Measurements from ENCODE around the gene COA1.
A peak's percentile ranks its signal among the peaks of the same experiment; 100 is the strongest.
"Not testable (repeated sequence)": the region's sequence is repeated elsewhere in the genome, so short reads cannot be mapped to it uniquely, and the experiment has no call there.

Gene COA1

DNA sequence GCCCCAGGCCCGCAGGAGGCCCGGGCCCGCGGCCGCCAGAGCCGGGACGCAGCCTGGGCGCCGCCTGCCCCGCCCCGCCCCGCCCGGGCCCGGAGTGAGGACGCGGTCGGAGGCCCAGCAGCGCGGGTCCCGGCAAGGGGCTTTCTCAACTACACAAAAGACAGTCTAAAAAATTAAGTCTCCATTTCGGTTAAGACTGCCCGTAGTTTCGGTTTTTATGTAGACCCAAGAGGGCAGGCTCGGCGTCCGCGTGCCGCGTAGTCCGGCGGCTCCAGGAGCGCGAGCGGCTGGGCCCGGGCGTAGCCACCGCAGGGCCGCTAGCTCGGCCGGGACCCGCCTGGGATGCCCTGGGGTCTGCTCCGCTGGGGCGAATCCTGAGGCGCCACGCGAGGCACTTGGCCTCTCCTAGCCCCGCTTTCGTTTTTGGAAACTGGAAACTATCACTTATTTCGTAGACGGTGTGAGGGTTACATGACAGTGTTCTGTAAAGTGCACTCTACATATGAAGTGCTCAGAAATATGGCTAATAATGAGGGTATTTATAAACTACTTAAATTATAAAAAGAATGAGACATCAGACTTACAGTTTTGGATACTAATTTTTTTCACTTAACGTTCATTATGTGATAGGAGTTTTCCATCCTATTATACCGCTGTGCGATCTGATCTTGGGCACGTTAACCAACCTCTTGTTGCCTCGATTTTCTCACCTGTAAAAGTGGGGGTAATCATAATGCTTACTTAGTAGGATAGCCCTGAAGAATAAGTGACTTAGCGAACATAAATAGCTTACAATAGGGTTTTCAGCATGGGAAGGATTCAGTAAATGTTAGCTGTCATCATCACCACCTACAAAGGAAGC lies 29.7 kb upstream of the COA1 start:
- peak; percentile 9 to 16 for DNase-seq (ENCODE audit: extremely low read depth in 1 of 2, low read depth in 1 of 2)

DNA sequence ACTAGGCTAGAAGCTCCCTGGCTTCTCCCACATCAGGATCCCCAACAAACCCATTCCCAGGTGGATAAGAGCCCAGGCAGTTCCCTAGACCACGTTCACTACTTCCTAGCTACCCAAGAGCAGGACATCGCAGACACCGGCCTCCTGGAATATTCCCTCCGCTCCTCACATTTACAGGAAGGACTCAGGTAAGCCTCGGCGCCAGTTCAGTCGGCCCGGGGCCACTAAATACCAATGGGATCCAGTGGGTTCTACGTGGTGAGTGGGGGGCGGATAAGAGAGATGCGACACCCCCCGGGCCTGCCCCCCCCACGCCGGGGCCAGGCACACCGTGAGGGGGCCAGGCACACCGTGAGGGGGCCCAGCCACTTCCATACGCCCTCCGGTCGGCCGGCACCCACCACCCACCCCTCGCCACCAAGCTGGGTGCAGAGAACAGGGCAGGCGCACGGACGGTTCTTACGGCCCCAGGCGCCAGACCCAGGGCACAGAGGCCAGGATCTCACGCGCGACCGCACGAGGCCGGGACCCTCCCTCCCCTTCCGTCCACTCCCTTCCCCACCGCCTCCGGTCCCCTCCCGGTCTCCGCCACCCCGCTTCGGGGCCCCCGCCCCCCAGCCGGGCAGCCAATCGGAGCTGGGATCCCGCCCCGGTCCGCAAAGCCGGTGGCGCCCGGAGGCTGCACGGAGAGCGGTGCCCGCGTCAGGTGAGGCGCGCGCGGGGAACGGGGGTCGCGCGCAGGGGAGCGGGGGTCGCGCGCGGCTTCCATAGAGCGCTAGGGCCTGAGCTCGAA lies 28.9 kb upstream of the COA1 start, which contains the start of gene BLVRA:
Gene BLVRA (plus strand): TSS at position 652 of the 793 bp plus-strand sequence. CDS start 12,479 bp downstream, outside the sequence.
- DNase-seq (ENCODE audit: extremely low read depth in 1 of 2, low read depth in 1 of 2): peak; percentile 19 to 53

- DNase-seq (ENCODE audit: extremely low read depth in 1 of 2, low read depth in 1 of 2): no peak
Observed at GRCh38 chr7:43757073-43757720, 27.9 kb upstream of the COA1 start.

DNA sequence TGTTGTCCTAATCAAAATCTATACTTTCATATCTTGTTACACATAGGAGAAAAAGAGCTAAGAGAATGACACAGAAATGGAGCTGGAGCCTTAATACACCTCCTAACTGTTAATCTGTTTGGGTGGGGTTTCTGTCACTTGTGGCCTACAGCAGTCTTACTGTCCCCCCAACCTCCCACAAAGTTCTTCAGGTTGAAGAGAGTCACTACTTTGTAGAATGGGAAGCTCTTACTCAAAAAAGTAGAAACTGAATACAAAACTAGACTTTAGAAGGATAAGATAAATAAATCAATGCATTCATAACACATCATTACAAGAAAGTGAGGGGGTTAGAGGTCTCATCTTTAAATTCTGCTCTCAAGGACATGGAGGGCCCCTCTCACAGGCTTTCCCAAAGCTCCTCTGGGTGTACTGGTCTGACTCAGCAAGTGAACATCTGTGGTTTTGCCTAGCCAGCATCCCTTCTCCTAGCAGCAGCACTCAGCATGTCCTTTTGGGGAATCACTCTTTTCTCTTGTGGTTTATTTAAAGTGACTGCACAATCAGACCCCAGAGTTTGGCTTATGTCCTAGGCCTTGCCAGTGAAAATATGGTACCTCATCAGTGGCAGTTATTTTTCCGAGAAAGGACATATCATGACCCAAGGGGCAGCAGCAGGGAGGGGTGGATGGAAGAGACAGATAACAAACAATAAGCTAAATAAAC lies 27.2 kb upstream of the COA1 start:
- no peak for DNase-seq (ENCODE audit: extremely low read depth in 1 of 2, low read depth in 1 of 2)

GRCh38 chr7:43754596-43754995 lies 25.3 kb upstream of the COA1 start:
- DNase-seq (ENCODE audit: extremely low read depth in 1 of 2, low read depth in 1 of 2): no peak

- DNase-seq (ENCODE audit: extremely low read depth in 1 of 2, low read depth in 1 of 2): no peak
Observed at GRCh38 chr7:43753843-43754242, 24.5 kb upstream of the COA1 start.

- no peak for DNase-seq (ENCODE audit: extremely low read depth in 1 of 2, low read depth in 1 of 2)
Observed at GRCh38 chr7:43753271-43753810, 24.0 kb upstream of the COA1 start.

DNA sequence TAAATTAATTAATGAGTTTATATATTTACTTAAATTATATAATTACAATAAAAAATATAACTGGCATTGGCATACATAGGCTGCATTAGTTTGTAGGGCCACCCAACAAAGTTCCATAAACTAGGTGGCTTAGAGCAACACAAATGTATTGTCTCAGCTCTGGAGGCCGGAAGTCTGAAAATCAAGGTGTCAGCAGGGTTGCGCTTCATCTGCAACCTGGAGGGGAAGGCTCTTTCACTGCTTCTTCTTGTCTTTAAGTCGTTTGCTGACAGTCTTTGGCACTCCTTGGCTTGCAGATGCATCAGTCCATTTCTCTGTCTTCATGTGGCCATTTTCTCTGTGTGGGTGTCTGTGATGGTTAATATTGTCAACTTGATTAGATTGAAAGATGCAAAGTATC lies 23.1 kb upstream of the COA1 start:
- DNase-seq (ENCODE audit: extremely low read depth in 1 of 2, low read depth in 1 of 2): no peak

- DNase-seq (ENCODE audit: extremely low read depth in 1 of 2, low read depth in 1 of 2): no peak
Observed at GRCh38 chr7:43750016-43750887, 20.9 kb upstream of the COA1 start.

DNA sequence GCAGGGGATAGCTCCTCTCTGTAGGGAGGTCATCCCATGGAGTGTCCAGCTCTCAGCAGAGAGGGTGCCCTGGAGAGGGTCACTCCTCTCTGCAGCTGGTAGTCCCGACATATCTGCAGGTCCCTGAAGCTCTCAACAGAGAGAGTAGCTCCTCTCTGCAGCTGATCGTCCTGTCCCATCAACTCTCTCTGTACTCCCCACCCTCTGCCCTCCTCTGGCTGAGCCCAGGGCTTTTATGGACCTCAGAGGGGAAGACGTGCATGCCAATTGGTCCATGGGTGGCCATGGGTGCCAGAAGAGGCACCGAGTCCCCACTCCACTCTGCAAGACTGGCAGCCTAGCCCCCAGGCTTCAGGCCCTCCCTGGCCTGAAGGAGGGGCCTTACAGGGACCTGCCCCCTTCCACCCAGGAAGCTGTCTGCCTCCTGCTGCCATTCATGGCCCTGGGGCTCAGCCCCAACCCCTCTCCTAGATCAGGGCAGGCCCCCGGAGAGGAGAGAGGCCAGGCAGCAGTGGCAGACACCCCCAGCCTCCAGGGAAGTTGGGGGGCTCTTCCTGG lies 20.1 kb upstream of the COA1 start:
- DNase-seq (ENCODE audit: extremely low read depth in 1 of 2, low read depth in 1 of 2): no peak

DNA sequence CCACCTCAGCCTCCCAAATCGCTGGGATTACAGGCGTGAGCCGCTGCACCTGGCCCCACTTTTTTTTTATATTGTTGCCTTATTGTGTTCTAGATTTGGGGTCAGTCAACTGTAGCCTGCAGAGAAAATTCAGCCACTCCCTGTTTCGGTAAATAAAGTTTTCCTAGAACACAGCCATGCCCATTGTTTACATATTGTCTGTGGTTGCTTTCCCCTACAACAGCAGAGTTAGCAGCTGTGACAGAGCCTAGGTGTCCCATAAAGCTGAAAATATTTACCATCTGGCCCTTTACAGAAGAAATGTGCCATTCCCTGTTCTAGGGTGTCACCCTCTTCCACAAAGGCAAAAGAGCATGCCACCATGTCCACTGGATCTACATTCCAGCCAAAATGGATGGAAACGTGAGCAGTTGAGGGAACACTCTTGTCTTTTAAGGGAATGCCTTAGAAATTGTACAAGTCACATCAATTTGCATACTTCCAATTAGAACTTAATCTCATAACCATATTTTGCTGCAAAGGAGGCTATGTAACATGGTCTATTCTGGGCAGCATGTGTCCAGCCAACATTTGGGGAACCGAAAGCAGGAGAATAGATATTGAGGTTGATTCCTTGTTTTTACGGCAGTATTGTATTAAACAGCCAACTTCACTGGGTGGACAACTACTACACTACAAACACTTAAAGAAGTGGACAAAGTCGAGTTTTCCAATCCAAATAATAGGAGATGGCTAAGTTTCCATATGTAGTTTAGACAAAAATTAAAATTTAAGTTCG lies 18.2 kb upstream of the COA1 start:
- DNase-seq (ENCODE audit: extremely low read depth in 1 of 2, low read depth in 1 of 2): no peak

DNA sequence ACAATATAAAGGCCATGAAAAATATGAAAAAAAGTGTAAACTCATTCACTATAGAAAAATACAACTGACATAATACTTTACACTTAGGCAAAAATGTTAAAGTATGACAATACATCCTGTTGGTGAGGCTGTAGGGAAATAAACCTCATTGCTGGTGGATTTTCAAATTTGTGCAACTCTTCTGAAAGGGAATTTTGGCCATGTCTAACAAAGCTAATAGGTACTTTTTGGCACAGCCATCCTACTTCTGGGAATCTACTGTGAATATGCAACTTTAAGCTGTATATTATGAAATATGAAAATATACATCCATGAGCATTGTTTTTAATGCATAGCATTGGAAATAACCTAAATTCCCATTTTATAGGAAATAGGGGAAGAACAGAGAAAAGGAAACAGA lies 13.4 kb upstream of the COA1 start:
- no peak for DNase-seq (ENCODE audit: extremely low read depth in 1 of 2, low read depth in 1 of 2)

- no peak for DNase-seq (ENCODE audit: extremely low read depth in 1 of 2, low read depth in 1 of 2)
Observed at GRCh38 chr7:43737467-43738127, 8.3 kb upstream of the COA1 start.

DNA sequence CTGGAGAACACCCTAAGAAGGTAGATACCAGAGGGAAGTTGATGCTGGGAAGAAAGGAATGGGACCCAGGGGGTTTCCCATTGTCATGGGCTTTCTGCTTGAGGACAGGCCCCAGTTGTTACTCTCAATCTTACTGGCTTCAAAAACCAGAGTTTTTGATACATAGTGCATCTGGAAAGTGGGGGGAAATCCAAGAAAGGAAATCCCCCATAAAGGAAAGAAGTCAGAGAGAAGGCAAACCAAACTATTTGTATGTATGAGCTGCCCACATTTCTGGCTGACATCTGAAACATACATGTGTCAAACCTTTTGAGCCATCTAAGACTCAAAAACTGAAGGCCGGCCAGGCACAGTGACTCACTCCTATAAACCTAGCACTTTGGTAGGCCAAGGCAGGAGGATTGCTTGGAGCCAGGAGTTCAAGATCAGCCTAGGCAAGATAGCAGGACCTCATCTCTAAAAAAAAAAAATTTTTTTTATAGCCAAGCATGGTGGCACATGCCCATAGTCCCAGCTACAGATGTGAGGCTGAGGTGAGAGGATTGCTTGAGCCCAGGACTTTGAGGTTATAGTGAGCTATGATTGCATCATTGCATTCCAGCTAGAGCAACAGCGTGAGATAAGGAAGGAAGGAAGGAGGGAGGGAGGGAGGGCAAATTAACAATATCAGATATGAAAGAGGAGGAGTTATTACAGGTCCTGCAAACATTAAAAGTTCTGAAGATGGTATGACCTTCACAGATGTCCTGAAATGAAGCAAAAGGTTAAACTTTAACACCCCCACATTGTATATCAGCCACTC lies 6.7 kb upstream of the COA1 start:
- DNase-seq (ENCODE audit: extremely low read depth in 1 of 2, low read depth in 1 of 2): no peak

- no peak for DNase-seq (ENCODE audit: extremely low read depth in 1 of 2, low read depth in 1 of 2)
Observed at GRCh38 chr7:43735403-43735801, 6.1 kb upstream of the COA1 start.

GRCh38 chr7:43734575-43735332 lies 5.4 kb upstream of the COA1 start:
- not testable (repeated sequence) for DNase-seq (ENCODE audit: extremely low read depth in 1 of 2, low read depth in 1 of 2)

Measured in activated CD8-positive, alpha-beta memory T cell treated with anti-CD3 and anti-CD28 coated beads for 1 hour (primary cell).